Measurements from ENCODE around the gene METTL14.

DNA sequence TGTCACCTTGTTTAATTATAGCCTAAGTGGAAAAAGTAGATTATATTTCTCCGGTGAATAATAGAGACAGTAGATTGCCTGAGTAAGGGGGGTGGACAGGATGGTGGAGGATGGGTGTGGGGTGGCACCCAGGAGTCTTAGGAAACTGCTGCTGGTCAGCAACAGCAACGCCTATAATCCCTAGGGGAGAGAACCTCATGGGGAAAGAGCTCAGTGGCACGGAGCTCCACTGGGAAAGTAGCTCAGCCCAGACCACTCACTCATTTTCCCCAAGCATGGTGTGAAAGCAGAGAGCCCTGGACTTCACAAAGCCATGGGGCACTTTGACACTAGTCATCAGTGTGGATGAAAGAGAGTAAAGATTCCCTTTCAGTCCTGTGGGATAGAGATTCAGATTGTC lies 31.1 kb downstream of the METTL14 start:
- TF ChIP-seq, protein P1, sequence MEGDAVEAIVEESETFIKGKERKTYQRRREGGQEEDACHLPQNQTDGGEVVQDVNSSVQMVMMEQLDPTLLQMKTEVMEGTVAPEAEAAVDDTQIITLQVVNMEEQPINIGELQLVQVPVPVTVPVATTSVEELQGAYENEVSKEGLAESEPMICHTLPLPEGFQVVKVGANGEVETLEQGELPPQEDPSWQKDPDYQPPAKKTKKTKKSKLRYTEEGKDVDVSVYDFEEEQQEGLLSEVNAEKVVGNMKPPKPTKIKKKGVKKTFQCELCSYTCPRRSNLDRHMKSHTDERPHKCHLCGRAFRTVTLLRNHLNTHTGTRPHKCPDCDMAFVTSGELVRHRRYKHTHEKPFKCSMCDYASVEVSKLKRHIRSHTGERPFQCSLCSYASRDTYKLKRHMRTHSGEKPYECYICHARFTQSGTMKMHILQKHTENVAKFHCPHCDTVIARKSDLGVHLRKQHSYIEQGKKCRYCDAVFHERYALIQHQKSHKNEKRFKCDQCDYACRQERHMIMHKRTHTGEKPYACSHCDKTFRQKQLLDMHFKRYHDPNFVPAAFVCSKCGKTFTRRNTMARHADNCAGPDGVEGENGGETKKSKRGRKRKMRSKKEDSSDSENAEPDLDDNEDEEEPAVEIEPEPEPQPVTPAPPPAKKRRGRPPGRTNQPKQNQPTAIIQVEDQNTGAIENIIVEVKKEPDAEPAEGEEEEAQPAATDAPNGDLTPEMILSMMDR (IDR thresholded peaks at IDR 0.05): no peak
- TF ChIP-seq POLR2AphosphoS5 (IDR thresholded peaks at IDR 0.05): no peak
- TF ChIP-seq EP300 (IDR thresholded peaks at IDR 0.05): no peak
- no peak for TF ChIP-seq POLR2A (IDR thresholded peaks at IDR 0.05)

Data from stomach (tissue), 4 donors.